ENCODE results near the gene COL15A1.

Gene COL15A1

DNA sequence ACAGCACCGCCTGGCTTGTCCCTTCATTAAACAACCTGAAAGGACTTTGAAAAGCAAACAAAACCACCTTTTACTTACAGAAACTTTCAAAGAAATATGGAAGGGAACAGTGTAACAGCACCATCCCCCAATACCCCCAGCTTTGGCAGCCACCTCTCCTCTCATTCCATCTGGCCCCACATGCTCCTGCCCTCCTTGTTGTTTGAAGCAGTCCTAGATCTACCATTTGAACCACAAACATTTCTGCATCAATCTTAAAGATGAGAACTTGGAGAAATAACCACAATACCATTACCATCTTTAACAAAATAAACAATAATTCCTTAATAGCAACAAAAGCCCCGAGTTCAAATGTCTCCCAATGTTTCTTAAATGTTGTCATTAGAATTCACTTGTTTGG, 17.8 kb upstream of the COL15A1 start:
- Mint-ChIP-seq H3K4me3 (no peak overlapping the region), H3K36me3 (ENCODE audit: low read depth) (no peaks in the 10 kb centered on the region), H3K4me1 (ENCODE audit: low read depth) (no peaks in the 10 kb centered on the region), H3K9me3 (no peaks in the 10 kb centered on the region), H3K27ac (no peak overlapping the region), H3K27me3 (ENCODE audit: low read depth) (peaks cover 37% of the 10 kb centered on the region)

DNA sequence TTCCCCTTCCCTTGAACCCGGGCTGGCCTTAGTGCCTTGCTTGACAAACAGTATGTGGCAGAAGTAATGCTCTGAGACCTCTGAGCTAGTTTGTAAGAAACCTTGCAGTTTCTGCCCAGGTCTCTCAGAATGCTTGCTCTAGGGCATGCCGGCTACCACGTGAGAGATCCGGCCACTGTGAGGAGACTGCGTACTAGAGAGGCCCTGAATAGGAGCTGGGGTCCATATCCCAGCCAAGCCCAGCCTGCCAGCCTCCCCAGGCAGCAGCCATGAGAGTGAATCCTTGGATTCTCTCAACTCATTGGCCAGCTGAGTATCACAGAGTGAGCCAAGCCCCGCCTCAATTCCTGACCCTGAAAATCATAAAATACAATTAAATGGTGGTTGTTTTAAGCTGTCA, 16.0 kb upstream of the COL15A1 start:
- no peaks in the 10 kb centered on the region for H3K9me3 Mint-ChIP-seq
- no peaks in the 10 kb centered on the region for H3K4me1 Mint-ChIP-seq (ENCODE audit: low read depth)
- H3K4me3 Mint-ChIP-seq = no peak overlapping the region

DNA sequence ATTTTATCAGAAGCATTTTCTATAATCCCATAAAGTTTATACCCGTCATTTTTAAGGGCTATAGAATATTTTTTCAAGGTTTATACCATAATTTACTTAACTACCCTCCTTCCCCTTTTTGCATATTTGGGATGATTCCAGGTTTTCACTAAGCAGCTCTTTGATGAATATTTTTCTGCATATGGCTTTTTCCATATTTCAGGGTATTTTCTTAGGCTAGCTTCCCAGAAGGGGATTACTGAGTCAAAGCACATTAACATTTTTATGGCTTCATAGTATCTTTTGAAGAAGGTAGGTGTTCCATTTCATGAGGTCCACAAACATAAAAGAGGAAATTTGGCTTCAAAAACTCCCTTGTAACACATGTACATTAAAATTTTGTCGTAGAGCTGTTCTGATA, 14.6 kb upstream of the COL15A1 start:
- H3K4me3 Mint-ChIP-seq = no peak overlapping the region
- H3K27ac Mint-ChIP-seq = no peak overlapping the region
- no peaks in the 10 kb centered on the region for H3K4me1 Mint-ChIP-seq (ENCODE audit: low read depth)
- H3K27me3 Mint-ChIP-seq (ENCODE audit: low read depth) = peaks cover 30% of the 10 kb centered on the region
- no peaks in the 10 kb centered on the region for H3K36me3 Mint-ChIP-seq (ENCODE audit: low read depth)
- H3K9me3 Mint-ChIP-seq = no peaks in the 10 kb centered on the region

More for the DNA sequence above, 16.0 kb upstream of the COL15A1 start:
- no peak overlapping the region for H3K27ac Mint-ChIP-seq
- H3K36me3 Mint-ChIP-seq (ENCODE audit: low read depth) = no peaks in the 10 kb centered on the region
- H3K27me3 Mint-ChIP-seq (ENCODE audit: low read depth) = peaks cover 30% of the 10 kb centered on the region

DNA sequence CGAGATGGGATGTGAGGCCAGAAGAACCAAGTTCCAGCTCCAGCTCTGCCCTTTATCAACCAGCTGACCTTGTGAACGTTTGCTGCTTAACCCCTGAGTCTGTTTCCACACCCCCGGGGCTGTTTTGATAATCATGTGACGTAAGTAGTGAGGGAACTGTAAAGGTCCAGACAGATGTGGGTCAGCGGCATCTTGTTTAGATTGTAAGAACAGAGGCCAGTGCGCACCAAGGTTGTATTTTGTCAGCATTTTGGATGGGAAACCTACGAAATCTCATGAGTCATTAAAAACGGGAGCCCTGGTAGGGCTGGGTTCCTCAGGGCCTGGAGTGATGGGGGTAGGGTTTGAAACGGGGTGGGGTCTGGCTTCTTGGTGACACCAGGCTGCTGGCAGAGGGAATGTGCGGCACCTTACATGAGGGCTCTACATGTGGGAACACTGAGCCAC, 13.8 kb upstream of the COL15A1 start:
- H3K9me3 Mint-ChIP-seq = no peaks in the 10 kb centered on the region
- no peak overlapping the region for H3K4me3 Mint-ChIP-seq
- no peaks in the 10 kb centered on the region for H3K4me1 Mint-ChIP-seq (ENCODE audit: low read depth)
- H3K27ac Mint-ChIP-seq = no peak overlapping the region
- H3K27me3 Mint-ChIP-seq (ENCODE audit: low read depth) = peaks cover 30% of the 10 kb centered on the region
- no peaks in the 10 kb centered on the region for H3K36me3 Mint-ChIP-seq (ENCODE audit: low read depth)

DNA sequence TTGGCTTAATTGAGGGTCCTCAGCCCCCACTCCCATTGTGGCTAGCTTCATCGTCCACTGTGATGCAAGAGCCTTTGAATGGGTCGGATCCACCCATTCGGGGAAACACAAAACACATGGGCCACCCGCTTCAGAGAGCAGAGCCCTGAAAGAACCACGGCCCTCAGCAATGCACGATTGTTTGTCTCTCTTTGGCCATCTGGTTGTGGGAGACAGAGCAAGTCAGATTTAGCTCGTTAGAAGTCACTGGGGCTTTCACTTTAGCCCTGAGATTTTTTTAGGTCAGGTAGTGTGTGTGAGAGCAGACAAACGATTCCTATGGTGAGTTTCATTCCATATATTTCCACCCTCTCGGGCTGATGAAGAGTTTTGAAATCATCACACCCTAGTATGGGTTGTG, 12.9 kb upstream of the COL15A1 start:
- Mint-ChIP-seq H3K4me1 (ENCODE audit: low read depth) (no peaks in the 10 kb centered on the region), H3K27me3 (ENCODE audit: low read depth) (peaks cover 25% of the 10 kb centered on the region), H3K27ac (no peak overlapping the region), H3K9me3 (no peaks in the 10 kb centered on the region), H3K4me3 (no peak overlapping the region), H3K36me3 (ENCODE audit: low read depth) (no peaks in the 10 kb centered on the region)

DNA sequence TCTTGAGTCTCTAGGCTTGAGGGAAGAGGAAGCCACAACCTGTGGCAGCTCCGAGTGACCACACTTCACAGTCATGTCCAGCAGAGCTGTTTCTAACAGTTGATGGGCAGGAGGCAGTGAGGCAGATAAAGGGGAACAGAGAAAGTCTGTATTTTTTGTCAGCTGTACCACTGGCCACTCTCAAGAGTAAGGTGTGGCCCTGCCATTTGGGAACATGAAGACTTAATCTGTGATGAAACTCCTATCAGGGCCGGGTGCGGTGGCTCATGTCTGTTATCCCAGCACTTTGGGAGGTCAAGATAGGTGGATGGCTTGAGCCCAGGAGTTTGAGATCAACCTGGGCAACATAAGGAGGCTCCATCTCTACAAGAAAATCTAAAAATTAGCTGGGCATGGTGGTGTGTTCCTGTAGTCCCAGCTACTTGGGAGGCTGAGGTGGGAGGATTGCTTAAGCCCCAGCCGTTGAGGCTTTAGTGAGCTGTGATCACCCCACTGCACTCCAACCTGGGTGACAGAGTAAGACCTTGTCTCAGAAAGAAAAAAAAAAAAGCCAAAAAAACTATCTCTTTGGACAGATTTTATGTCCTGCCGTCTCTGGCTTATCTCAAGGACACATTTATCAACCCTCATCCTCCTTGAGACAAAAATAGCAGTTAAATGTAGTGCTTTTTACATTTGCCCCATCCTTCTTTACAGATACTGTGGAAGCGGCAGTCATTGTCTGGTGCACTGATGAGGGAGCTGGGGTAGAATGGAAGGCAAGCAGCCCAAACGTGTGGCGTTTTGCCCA, 11.9 kb upstream of the COL15A1 start:
- Mint-ChIP-seq H3K9me3 (no peaks in the 10 kb centered on the region), H3K36me3 (ENCODE audit: low read depth) (no peaks in the 10 kb centered on the region), H3K27me3 (ENCODE audit: low read depth) (peaks cover 25% of the 10 kb centered on the region), H3K27ac (no peak overlapping the region), H3K4me3 (no peak overlapping the region), H3K4me1 (ENCODE audit: low read depth) (no peaks in the 10 kb centered on the region)

DNA sequence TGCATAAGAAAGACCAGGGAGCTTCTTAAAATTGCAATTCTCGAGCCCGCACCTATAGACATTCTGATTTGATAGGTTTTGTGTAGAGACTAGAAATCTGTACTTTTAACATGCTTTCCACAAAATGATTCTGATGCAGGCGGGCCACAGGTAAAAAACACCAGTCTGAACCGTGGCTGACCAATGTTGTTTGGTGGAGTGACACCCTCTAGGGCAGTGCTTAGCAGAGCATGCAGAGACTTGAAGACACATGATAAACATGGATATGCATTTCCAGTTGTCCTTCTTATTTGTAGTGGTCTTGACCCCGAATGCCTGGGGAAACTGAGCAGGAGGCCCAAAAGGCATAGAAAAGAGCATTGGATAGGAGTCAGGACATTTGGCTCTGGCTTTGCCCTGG, 10.5 kb upstream of the COL15A1 start:
- Mint-ChIP-seq H3K36me3 (ENCODE audit: low read depth) (no peaks in the 10 kb centered on the region), H3K4me3 (no peak overlapping the region), H3K27ac (no peak overlapping the region), H3K4me1 (ENCODE audit: low read depth) (no peaks in the 10 kb centered on the region), H3K9me3 (no peaks in the 10 kb centered on the region), H3K27me3 (ENCODE audit: low read depth) (peaks cover 35% of the 10 kb centered on the region)

DNA sequence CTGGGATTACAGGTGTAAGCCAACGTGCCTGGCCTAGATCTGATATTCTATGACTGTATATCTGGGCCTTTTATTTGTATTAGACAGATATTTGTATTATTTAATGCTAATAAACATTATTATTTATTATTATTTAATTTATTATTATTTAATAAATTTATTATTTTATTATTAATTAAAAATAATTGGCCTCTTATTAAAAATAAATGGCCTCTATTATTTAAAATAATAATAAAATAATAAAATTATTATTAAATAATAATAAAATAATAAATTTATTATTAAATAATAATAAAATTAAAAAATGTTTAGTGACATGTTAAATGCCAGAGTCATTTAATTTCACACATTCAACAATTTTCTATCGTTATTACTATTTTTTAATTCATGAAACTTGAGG, 9.8 kb upstream of the COL15A1 start:
- Mint-ChIP-seq H3K4me1 (ENCODE audit: low read depth) (no peaks in the 10 kb centered on the region), H3K4me3 (no peak overlapping the region), H3K36me3 (ENCODE audit: low read depth) (no peaks in the 10 kb centered on the region), H3K27me3 (ENCODE audit: low read depth) (peaks cover 34% of the 10 kb centered on the region), H3K9me3 (no peaks in the 10 kb centered on the region), H3K27ac (no peak overlapping the region)

DNA sequence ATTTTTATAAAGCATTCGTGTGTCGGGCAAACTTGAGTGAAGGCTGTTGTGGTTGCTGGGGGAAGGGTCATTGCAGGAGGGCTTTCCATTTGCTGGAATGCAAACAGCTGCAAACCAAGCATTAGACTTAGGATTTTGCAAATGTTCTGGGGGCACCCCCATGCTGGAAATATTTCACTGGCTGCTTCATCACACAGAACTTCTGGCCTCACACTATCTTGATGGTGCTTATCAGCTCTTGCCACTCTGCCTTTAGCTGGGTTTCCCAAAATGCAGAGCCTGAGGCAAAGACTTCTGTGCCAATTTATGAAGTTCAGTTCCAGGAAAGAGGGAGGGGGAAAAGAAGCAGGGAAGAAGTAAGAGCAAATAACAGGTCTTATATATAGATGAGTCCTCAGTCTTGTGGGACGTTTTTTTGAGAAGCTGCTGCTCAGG, 8.6 kb upstream of the COL15A1 start:
- H3K27me3 Mint-ChIP-seq (ENCODE audit: low read depth) = peaks cover 33% of the 10 kb centered on the region

DNA sequence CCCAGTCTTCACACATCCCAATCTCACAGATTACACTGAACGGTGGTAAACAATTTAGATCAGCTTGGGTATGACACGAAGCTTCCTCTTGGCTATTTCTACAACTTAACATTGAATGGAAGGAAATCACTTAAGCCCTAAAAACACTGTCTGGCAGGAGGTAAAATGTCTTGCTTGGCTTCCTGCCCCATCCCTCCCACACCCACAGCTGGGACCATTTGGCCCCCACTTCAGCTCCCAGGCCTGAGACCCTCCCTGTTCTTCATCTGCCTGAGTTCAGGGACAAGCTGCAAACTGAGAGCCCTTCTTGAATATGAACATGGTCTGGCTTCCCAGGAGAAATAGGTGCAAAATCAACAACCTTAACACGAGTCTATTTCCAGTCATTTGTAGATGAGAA, 3.4 kb upstream of the COL15A1 start:
- Mint-ChIP-seq H3K27me3 (ENCODE audit: low read depth) (peaks cover 83% of the 10 kb centered on the region), H3K27ac (no peak overlapping the region), H3K4me1 (ENCODE audit: low read depth) (peaks cover 12% of the 10 kb centered on the region), H3K36me3 (ENCODE audit: low read depth) (no peaks in the 10 kb centered on the region), H3K9me3 (no peaks in the 10 kb centered on the region), H3K4me3 (no peak overlapping the region)

More for the DNA sequence above, 8.6 kb upstream of the COL15A1 start:
- no peak overlapping the region for H3K27ac Mint-ChIP-seq
- H3K4me1 Mint-ChIP-seq (ENCODE audit: low read depth) = no peaks in the 10 kb centered on the region
- no peaks in the 10 kb centered on the region for H3K36me3 Mint-ChIP-seq (ENCODE audit: low read depth)
- no peaks in the 10 kb centered on the region for H3K9me3 Mint-ChIP-seq
- H3K4me3 Mint-ChIP-seq = no peak overlapping the region

DNA sequence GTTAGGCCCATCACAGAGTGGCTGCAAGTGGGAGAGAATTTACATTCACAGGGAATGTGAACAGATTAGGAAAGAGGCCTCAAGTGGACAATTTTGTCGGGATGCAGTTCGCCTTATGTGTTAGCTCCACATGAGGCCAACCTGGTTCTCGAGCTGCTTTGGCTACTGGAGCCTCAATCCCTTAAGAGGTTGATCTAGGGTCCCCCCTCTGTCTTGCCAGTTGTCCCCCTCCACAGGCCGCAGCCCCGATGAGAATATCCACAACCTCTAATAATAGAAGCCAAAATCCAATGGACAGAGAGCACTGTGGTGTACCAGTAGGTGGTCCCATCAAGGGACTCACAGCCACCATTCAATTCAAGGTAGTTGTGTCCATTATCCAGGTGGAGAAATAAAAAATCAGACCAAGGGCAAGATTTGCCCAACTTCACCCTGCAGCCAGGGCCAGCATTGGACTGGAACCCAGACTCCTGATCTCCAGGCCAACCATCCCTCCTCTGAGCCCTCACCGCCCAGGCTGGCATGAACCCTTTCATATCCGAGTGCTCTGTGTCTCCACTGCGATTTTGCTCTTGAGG, 1.7 kb upstream of the COL15A1 start:
- no peaks in the 10 kb centered on the region for H3K36me3 Mint-ChIP-seq (ENCODE audit: low read depth)

DNA sequence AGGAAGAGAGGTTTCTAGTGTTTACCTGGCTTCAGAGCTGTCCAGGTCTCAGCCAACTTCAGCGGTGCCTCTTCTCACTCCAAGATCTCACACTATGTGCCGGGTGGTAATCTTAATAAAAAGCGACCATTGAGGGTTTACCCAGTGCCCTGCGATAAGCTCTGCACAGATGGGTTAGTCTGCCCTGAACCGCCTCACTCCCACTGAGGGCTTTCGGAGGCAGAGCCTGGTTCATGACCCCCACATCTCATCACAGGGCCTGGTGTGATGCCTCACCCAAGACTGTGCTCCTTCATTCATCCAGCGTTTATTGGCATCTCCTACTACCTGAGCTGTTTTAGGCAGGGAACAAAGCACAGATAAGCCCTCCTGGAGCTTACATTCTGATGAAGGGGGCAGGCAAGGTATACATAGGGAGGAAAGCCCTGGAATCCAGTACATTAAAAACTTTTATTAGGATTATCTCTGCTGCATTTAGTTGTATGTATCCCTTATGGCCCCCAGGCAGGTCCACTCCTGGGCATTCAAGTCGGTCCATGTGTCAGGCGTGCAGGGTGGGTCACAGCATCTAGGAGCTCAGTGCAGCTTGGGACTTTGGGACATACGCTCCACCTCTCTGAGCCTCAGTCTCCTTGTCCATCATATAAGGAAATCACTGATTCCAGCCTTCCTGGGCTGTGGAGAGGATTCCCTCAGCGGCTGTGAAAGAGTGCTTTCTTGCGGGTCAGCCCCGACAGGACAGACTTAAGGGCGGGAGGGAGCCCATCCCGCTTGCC, 613 bp upstream of the COL15A1 start:
- Mint-ChIP-seq H3K4me3 (no peak overlapping the region), H3K27me3 (ENCODE audit: low read depth) (peaks cover 90% of the 10 kb centered on the region)

More for the DNA sequence above, 1.7 kb upstream of the COL15A1 start:
- Mint-ChIP-seq H3K27me3 (ENCODE audit: low read depth) (peaks cover 92% of the 10 kb centered on the region), H3K4me1 (ENCODE audit: low read depth) (peaks cover 12% of the 10 kb centered on the region), H3K27ac (no peak overlapping the region), H3K4me3 (no peak overlapping the region), H3K9me3 (no peaks in the 10 kb centered on the region)

DNA sequence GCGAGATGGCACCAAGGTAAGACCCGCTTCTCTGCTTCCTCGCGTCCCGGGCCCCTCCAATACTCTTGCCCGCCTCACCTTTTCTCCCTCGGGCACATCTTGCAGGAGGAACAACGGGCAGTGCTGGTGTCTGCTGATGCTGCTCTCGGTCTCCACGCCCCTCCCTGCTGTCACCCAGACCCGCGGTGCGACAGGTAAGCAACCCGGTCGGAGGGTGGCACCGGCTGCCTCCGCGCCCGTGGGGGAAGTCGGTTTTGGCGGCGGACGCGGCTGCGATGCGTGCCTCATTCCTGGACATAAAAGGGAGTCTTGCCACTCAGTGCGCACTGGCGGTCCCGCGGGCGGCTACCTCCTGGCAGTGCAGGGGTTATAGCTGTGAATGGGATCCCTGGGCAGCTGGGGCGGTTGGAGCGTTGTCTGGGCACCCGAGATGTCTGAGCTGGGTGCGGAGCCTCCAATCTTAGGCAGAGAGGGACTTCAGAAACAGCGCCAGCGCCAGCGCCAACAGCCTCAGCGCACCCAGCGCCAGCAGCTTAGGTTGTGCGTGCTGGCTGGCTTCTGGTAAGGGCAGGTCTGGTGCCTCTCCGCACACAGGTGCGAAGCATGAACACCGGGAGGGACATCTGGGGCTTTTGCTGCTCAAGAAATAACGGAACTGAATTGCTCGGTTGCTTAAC, 488 bp downstream of the COL15A1 start:
- Mint-ChIP-seq H3K4me3 (peak overlapping the region; percentile 25), H3K27ac (no peak overlapping the region), H3K27me3 (ENCODE audit: low read depth) (peaks cover 88% of the 10 kb centered on the region), H3K36me3 (ENCODE audit: low read depth) (no peaks in the 10 kb centered on the region), H3K9me3 (no peaks in the 10 kb centered on the region), H3K4me1 (ENCODE audit: low read depth) (peaks cover 12% of the 10 kb centered on the region)

More for the DNA sequence above, 613 bp upstream of the COL15A1 start:
- Mint-ChIP-seq H3K4me1 (ENCODE audit: low read depth) (peaks cover 12% of the 10 kb centered on the region), H3K36me3 (ENCODE audit: low read depth) (no peaks in the 10 kb centered on the region), H3K9me3 (no peaks in the 10 kb centered on the region), H3K27ac (no peak overlapping the region)

DNA sequence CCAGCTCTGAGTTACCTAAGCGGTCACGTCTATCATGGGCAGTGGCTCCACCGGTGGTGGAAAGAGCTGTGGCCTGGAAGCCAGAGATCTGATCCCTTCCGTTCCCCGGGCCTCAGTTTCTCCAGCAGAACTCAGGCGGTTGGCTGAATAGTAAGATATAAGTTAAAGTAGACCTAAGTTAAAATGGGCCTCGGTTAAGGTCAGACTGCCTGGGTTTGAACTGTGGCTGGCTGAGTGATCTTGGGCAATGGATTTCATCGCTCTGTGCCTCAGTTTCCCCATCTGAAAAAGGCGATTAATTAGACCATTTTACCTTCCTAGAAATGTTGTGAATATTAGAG, 997 bp downstream of the COL15A1 start:
- no peaks in the 10 kb centered on the region for H3K36me3 Mint-ChIP-seq (ENCODE audit: low read depth)
- peaks cover 12% of the 10 kb centered on the region for H3K4me1 Mint-ChIP-seq (ENCODE audit: low read depth)
- no peak overlapping the region for H3K27ac Mint-ChIP-seq
- no peaks in the 10 kb centered on the region for H3K9me3 Mint-ChIP-seq
- peaks cover 90% of the 10 kb centered on the region for H3K27me3 Mint-ChIP-seq (ENCODE audit: low read depth)
- no peak overlapping the region for H3K4me3 Mint-ChIP-seq

Data from T-helper 1 cell treated with Interleukin-12 subunit alpha and Interleukin-12 subunit beta and Interleukin-4 antibody, amounts not matched to agents 30 μg/mL and 1 μg/mL, for 36 hours (primary cell).